ENCODE data around the gene SERHL2. TPM values are rescaled to one million over a fixed set of nuclear protein-coding genes. Genes with fewer than 3 reads are reported as not detected.
"Not testable (repeated sequence)": the region's sequence is repeated elsewhere in the genome, so short reads cannot be mapped to it uniquely, and the experiment has no call there.

The SERHL2 gene
- total RNA-seq, 1 donor from 2014 or later: 2.8 TPM

DNA sequence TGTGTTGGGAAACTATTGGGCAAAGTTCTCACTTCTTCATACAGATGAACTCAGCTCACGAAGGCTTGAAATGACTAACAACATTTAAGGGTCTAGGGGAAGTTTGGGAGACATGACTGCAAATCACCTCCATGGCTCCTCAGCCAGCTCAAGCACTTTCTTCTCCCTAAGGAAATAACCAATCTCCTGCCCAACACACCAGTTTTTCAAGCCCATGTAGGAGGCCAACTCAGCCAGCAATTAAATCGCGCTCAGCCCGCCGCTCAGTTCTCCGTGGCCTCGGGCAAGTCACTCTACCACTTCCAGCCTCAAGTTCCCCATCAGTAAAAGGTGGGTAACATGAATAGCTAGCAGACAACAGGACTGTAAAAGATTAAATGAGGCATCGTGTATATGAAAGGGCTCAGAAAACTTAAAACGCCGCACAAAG lies 60.1 kb downstream of the SERHL2 start:
- no peak for TF ChIP-seq CTCF (conservative IDR thresholded peaks at IDR 0.05)
- Mint-ChIP-seq H3K4me3 (peak overlapping the region; percentile 94), H3K36me3 (peaks cover 9% of the 10 kb centered on the region), H3K4me1 (ENCODE audit: unreplicated experiment) (peaks cover 41% of the 10 kb centered on the region), H3K9me3 (no peaks in the 10 kb centered on the region), H3K27ac (peak overlapping the region; percentile 100), H3K27me3 (no peaks in the 10 kb centered on the region)
- DNase-seq (ENCODE audit: extremely low spot score, unreplicated experiment): no peak

GRCh38 chr22:42614312-42615091 lies 60.7 kb downstream of the SERHL2 start, which contains the start of gene POLDIP3:
POLDIP3 (minus strand) TSS chr22:42614883; CDS start chr22:42614857, 26 bp downstream.
- TF ChIP-seq CTCF (conservative IDR thresholded peaks at IDR 0.05): no peak
- Mint-ChIP-seq H3K27me3 (no peaks in the 10 kb centered on the region), H3K9me3 (no peaks in the 10 kb centered on the region), H3K4me3 (peak within 1 kb of the TSS; percentile 96), H3K4me1 (ENCODE audit: unreplicated experiment) (peaks cover 34% of the 10 kb centered on the region), H3K27ac (peak within 1 kb of the TSS; percentile 100), H3K36me3 (peaks cover 9% of the 10 kb centered on the region)
- peak; percentile 100 for DNase-seq (ENCODE audit: extremely low spot score, unreplicated experiment)

GRCh38 chr22:42615092-42615859 lies 61.5 kb downstream of the SERHL2 start:
- Mint-ChIP-seq H3K4me1 (ENCODE audit: unreplicated experiment) (peaks cover 27% of the 10 kb centered on the region), H3K9me3 (no peaks in the 10 kb centered on the region), H3K36me3 (peaks cover 9% of the 10 kb centered on the region), H3K4me3 (peak overlapping the region; percentile 96), H3K27me3 (no peaks in the 10 kb centered on the region), H3K27ac (peak overlapping the region; percentile 100)
- no peak for TF ChIP-seq CTCF (conservative IDR thresholded peaks at IDR 0.05)
- peak; percentile 87 for DNase-seq (ENCODE audit: extremely low spot score, unreplicated experiment)

GRCh38 chr22:42615860-42616175 lies 62.1 kb downstream of the SERHL2 start:
- not testable (repeated sequence) for DNase-seq (ENCODE audit: extremely low spot score, unreplicated experiment); H3K9me3 Mint-ChIP-seq; H3K36me3 Mint-ChIP-seq; H3K27me3 Mint-ChIP-seq
- Mint-ChIP-seq H3K4me3 (peak overlapping the region; percentile 96), H3K27ac (peak overlapping the region; percentile 100), H3K4me1 (ENCODE audit: unreplicated experiment) (peaks cover 25% of the 10 kb centered on the region)

DNA sequence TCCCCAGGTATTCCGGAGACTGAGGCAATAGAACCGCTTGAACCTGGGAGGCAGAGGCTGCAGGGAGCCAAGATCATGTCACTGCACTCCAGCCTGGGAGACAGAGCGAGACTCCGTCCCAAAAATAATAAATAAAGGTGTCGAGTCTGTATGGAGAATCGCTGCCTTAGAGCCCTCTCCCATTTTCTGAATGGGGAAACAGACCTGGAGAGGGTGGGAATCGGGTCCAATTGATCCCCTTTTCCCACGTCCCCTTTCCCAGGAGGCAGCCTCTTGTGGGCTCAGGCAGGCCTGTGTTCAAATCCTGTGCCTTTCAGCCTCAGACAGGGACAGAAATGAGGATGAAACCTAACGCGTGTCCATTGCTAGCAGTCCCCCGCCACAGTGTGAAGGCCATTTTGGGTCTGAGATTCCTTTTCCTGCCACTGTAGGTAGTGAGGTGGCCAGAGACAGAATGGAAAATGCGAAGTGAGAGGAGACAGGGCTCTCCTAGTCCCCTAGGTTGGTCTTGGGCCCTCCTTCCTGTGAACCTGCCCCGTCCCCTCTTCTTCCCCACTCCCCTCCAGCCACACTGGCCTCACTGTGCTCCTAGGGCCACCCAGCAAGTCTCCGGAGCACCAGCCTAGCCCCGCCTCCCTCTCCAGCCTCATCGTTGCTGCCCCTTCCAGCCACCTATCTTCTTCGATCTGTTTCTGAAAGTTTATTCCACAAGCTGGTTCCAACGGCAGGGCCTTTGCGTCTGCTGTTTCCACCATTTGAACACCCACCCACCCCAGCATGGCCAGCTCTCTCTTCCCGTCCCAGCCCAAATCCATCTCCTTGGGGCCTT lies 63.6 kb downstream of the SERHL2 start:
- no peak overlapping the region for H3K4me3 Mint-ChIP-seq
- H3K27ac Mint-ChIP-seq: peak overlapping the region; percentile 63

More for the DNA sequence above, 63.6 kb downstream of the SERHL2 start:
- DNase-seq (ENCODE audit: extremely low spot score, unreplicated experiment): no peak
- Mint-ChIP-seq H3K9me3 (no peaks in the 10 kb centered on the region), H3K36me3 (peaks cover 9% of the 10 kb centered on the region), H3K27me3 (no peaks in the 10 kb centered on the region), H3K4me1 (ENCODE audit: unreplicated experiment) (peaks cover 31% of the 10 kb centered on the region)
- TF ChIP-seq CTCF (conservative IDR thresholded peaks at IDR 0.05): no peak

All from type B pancreatic cell (in vitro differentiated cells).